H1 (cell line): ENCODE data around the gene RHOBTB1. TPM values are rescaled to one million over a fixed set of nuclear protein-coding genes. Genes with fewer than 3 reads are reported as not detected.

Source experiments
- CTCF ChIA-PET: fragments of 300-600 bp; sonication (Branson Sonifier 250); formaldehyde crosslinking; loops from one replicate; lab custom pipeline; 2021; ENCODE audit not compliant: partially characterized antibody; lab: Charles Lee
- POLR2A ChIA-PET: fragments of 300-600 bp; sonication (Branson Sonifier 250); formaldehyde crosslinking; loops from one replicate; lab custom pipeline; 2021; ENCODE audit warnings: inconsistent platforms; ENCODE audit not compliant: partially characterized antibody; lab: Charles Lee
- DNase-seq, 2 experiments: peaks; one replicate each; pipeline versions ENCODE4 v3.0.0 to v3.0.0-alpha.2; 2010 to 2022; ENCODE audit warnings: low spot score in 2 of 2, low read depth in 1 of 2, mixed read lengths in 1 of 2
- FAIRE-seq: peaks from 2 replicates; lab custom pipeline; 2011; peaks lifted over from hg19 to GRCh38; lab: Jason Lieb, UNC
- H2AFZ ChIP-seq: 2 replicates; pipeline ENCODE4 v1.8.1; 2012; ENCODE audit warnings: low read length, inconsistent platforms
- H2AK5ac ChIP-seq: 2 replicates; pipeline ENCODE4 v1.6.1; 2013; ENCODE audit warnings: low read depth, low read length
- H2BK120ac ChIP-seq: replicated peaks from 2 replicates; pipeline ENCODE3; 2013; ENCODE audit warnings: low read depth, low read length, inconsistent platforms
- H2BK12ac ChIP-seq: 2 replicates; pipeline ENCODE4 v1.6.1; 2013; ENCODE audit warnings: low read depth, low read length
- H2BK15ac ChIP-seq: 2 replicates; pipeline ENCODE4 v1.6.1; 2013; ENCODE audit warnings: low read length
- H2BK20ac ChIP-seq: 2 replicates; pipeline ENCODE4 v1.6.1; 2013; ENCODE audit warnings: low read length
- H2BK5ac ChIP-seq: 2 replicates; pipeline ENCODE4 v1.6.1; 2013; ENCODE audit warnings: low read depth, low read length
- H3K14ac ChIP-seq: 2 replicates; pipeline ENCODE4 v1.6.1; 2013; ENCODE audit warnings: inconsistent platforms; ENCODE audit not compliant: insufficient read length
- H3K18ac ChIP-seq: 2 replicates; pipeline ENCODE4 v1.6.1; 2013; ENCODE audit warnings: low read length; ENCODE audit errors: extremely low read depth
- H3K23ac ChIP-seq: 2 replicates; pipeline ENCODE4 v1.6.1; 2013; ENCODE audit warnings: inconsistent platforms; ENCODE audit not compliant: insufficient read length
- H3K23me2 ChIP-seq: 2 replicates; pipeline ENCODE4 v1.6.1; 2013; ENCODE audit warnings: low read depth, low read length
- H3K27ac ChIP-seq: 2 replicates; pipeline ENCODE4 v1.6.1; 2011; ENCODE audit warnings: low read depth, low read length, inconsistent platforms
- H3K27me3 ChIP-seq, 4 experiments: replicated peaks in 1 of 4; 1 replicate in 1 of 4; 2 replicates in 3 of 4; pipeline versions ENCODE4 v1.6.1 to v1.8.1; 2011 to 2013; ENCODE audit warnings: low read length in 3 of 4, mild to moderate bottlenecking in 3 of 4, inconsistent platforms in 2 of 4, mixed read lengths in 2 of 4, moderate library complexity in 1 of 4; ENCODE audit not compliant: control insufficient read depth in 3 of 4, insufficient read depth in 3 of 4; ENCODE audit errors: extremely low read depth in 1 of 4
- H3K36me3 ChIP-seq, 4 experiments: 2 replicates each; pipeline versions ENCODE4 v1.6.1 to v1.8.1; 2011 to 2013; ENCODE audit warnings: mild to moderate bottlenecking in 4 of 4, low read length in 3 of 4, moderate library complexity in 2 of 4, control low read depth in 1 of 4, inconsistent platforms in 1 of 4; ENCODE audit not compliant: insufficient read depth in 4 of 4, control insufficient read depth in 2 of 4
- H3K4ac ChIP-seq: replicated peaks from 2 replicates; pipeline ENCODE3; 2013; ENCODE audit warnings: low read length, low read depth, mixed read lengths, inconsistent platforms; ENCODE audit not compliant: insufficient read length
- H3K4me1 ChIP-seq, 4 experiments: replicated peaks in 1 of 4; 1 replicate in 1 of 4; 2 replicates in 3 of 4; pipeline versions ENCODE4 v1.6.1 to v1.8.1; 2011 to 2013; ENCODE audit warnings: low read length in 3 of 4, inconsistent platforms in 2 of 4, mixed read lengths in 1 of 4; ENCODE audit not compliant: insufficient read depth in 4 of 4, control insufficient read depth in 3 of 4
- H3K4me2 ChIP-seq, 2 experiments: 2 replicates each; pipeline versions ENCODE4 v1.6.1 to v1.8.1; 2011 to 2013; ENCODE audit warnings: low read depth in 2 of 2, low read length in 2 of 2, control low read depth in 1 of 2, inconsistent platforms in 1 of 2, mild to moderate bottlenecking in 1 of 2; ENCODE audit not compliant: insufficient read depth in 1 of 2
- H3K4me3 ChIP-seq, 4 experiments: fragments of 200-600, 300-600 bp in 1 of 4; sonication (generic), shearing (Covaris generic), sonication (Bioruptor Twin) in 1 of 4; 2 replicates each; pipeline versions ENCODE4 v1.5.1 to v1.8.1; 2011 to 2016; ENCODE audit warnings: low read length in 4 of 4, low read depth in 3 of 4, control low read depth in 2 of 4, inconsistent platforms in 2 of 4, mild to moderate bottlenecking in 2 of 4, mixed read lengths in 1 of 4, moderate library complexity in 1 of 4; ENCODE audit not compliant: insufficient read depth in 2 of 4; ENCODE audit errors: extremely low read depth in 1 of 4
- H3K56ac ChIP-seq: replicated peaks from 2 replicates; pipeline ENCODE3; 2013; ENCODE audit warnings: low read depth, mild to moderate bottlenecking, mixed read lengths, low read length, inconsistent platforms; ENCODE audit not compliant: insufficient read length
- H3K79me1 ChIP-seq: 2 replicates; pipeline ENCODE4 v1.6.1; 2013; ENCODE audit warnings: low read depth, low read length, control low read depth
- H3K79me2 ChIP-seq, 2 experiments: 2 replicates each; pipeline versions ENCODE4 v1.6.1 to v1.8.1; 2012 to 2013; ENCODE audit warnings: low read length in 2 of 2, mild to moderate bottlenecking in 2 of 2, inconsistent platforms in 1 of 2; ENCODE audit not compliant: insufficient read depth in 2 of 2, control insufficient read depth in 1 of 2
- H3K9ac ChIP-seq, 4 experiments: replicated peaks in 1 of 4; 1 replicate in 1 of 4; 2 replicates in 3 of 4; pipeline versions ENCODE4 v1.6.1 to v1.8.1; 2011 to 2013; ENCODE audit warnings: low read depth in 3 of 4, low read length in 3 of 4, control low read depth in 2 of 4, mild to moderate bottlenecking in 2 of 4, moderate library complexity in 2 of 4, inconsistent platforms in 1 of 4; ENCODE audit errors: extremely low read depth in 1 of 4
- H3K9me3 ChIP-seq, 2 experiments: 2 replicates each; pipeline versions ENCODE4 v1.6.1 to v1.8.1; 2012 to 2013; ENCODE audit warnings: mild to moderate bottlenecking in 2 of 2, moderate library complexity in 2 of 2, control low read depth in 1 of 2, inconsistent platforms in 1 of 2, low read depth in 1 of 2, low read length in 1 of 2, mixed read lengths in 1 of 2; ENCODE audit not compliant: insufficient read depth in 2 of 2
- H4K20me1 ChIP-seq, 2 experiments: replicated peaks in 1 of 2; 2 replicates each; pipeline versions ENCODE3 to v1.8.1; 2011 to 2013; ENCODE audit warnings: inconsistent platforms in 2 of 2, low read length in 2 of 2, mild to moderate bottlenecking in 1 of 2; ENCODE audit not compliant: insufficient read depth in 2 of 2, control insufficient read depth in 1 of 2
- H4K5ac ChIP-seq: 2 replicates; pipeline ENCODE4 v1.6.1; 2013; ENCODE audit warnings: low read length, low read depth, mixed read lengths, inconsistent platforms; ENCODE audit not compliant: insufficient read length
- H4K8ac ChIP-seq: 2 replicates; pipeline ENCODE4 v1.8.0; 2013; ENCODE audit warnings: mild to moderate bottlenecking, moderate library complexity, low read length, inconsistent platforms; ENCODE audit not compliant: insufficient read depth; ENCODE audit errors: extremely low read depth
- H4K91ac ChIP-seq: replicated peaks from 2 replicates; pipeline ENCODE3; 2013; ENCODE audit warnings: low read length, mixed read lengths, inconsistent platforms; ENCODE audit not compliant: insufficient read length
- BACH1 ChIP-seq: IDR thresholded peaks from 2 replicates; pipeline ENCODE4 v1.6.1; 2012; ENCODE audit warnings: low read length, improper control_type of control experiment
- BCL11A ChIP-seq, 2 experiments: IDR thresholded peaks; one replicate each; pipeline ENCODE4 v1.6.1; 2011; ENCODE audit warnings: low read depth in 2 of 2, low read length in 2 of 2, mild to moderate bottlenecking in 2 of 2
- CEBPB ChIP-seq: IDR thresholded peaks from 2 replicates; pipeline ENCODE4 v1.6.1; 2012; ENCODE audit warnings: low read depth, low read length
- CREB1 ChIP-seq: IDR thresholded peaks from 2 replicates; pipeline ENCODE4 v1.6.1; 2012; ENCODE audit warnings: inconsistent platforms
- CTBP2 ChIP-seq: IDR thresholded peaks from 2 replicates; pipeline ENCODE4 v1.7.0; 2011; ENCODE audit warnings: borderline replicate concordance, mild to moderate bottlenecking, moderate library complexity, mixed read lengths, low read length; ENCODE audit not compliant: insufficient read depth, insufficient read length
- HDAC6 ChIP-seq: IDR thresholded peaks from one replicate; pipeline ENCODE4 v1.7.1; 2012; ENCODE audit warnings: low read depth, mild to moderate bottlenecking, inconsistent platforms, low read length, moderate library complexity
- JUN ChIP-seq: IDR thresholded peaks from 2 replicates; pipeline ENCODE4 v1.6.1; 2011; ENCODE audit warnings: low read depth, mild to moderate bottlenecking, improper control_type of control experiment, low read length
- KDM4A ChIP-seq: IDR thresholded peaks from one replicate; pipeline ENCODE4 v1.7.1; 2012; ENCODE audit warnings: low read depth, mild to moderate bottlenecking, moderate library complexity, low read length, inconsistent platforms; ENCODE audit not compliant: severe bottlenecking
- NANOG ChIP-seq: IDR thresholded peaks from 2 replicates; pipeline ENCODE4 v1.6.1; 2011; ENCODE audit warnings: low read length, low read depth, mild to moderate bottlenecking, inconsistent platforms; ENCODE audit not compliant: insufficient read depth, poor library complexity, severe bottlenecking
- NRF1 ChIP-seq: IDR thresholded peaks from 2 replicates; pipeline ENCODE4 v1.6.1; 2011; ENCODE audit warnings: mild to moderate bottlenecking, low read depth, low read length, improper control_type of control experiment
- PHF8 ChIP-seq: fragments of 200-600 bp; sonication (generic); conservative IDR thresholded peaks from 2 replicates; pipeline ENCODE4 v1.7.1; 2012; ENCODE audit warnings: low read depth, mild to moderate bottlenecking, inconsistent platforms, low read length, moderate library complexity
- SP4 ChIP-seq: IDR thresholded peaks from 2 replicates; pipeline ENCODE4 v1.6.1; 2012; ENCODE audit warnings: low read length, inconsistent platforms
- TAF1 ChIP-seq: IDR thresholded peaks from 2 replicates; pipeline ENCODE4 v1.6.1; 2011; ENCODE audit warnings: mild to moderate bottlenecking, low read depth, low read length
- ZNF274 ChIP-seq: IDR thresholded peaks from 2 replicates; pipeline ENCODE4 v1.7.0; 2012; ENCODE audit warnings: low read length, borderline replicate concordance; ENCODE audit errors: extremely low read depth
- WGBS, 2 experiments: shearing (Covaris generic) in 1 of 2; methylation state at CpG; one replicate each; pipeline versions ENCODE4 v1.1.6 to v1.1.7; 2013 to 2015; ENCODE audit warnings: low lambda C conversion rate in 2 of 2, mixed read lengths in 2 of 2, inconsistent platforms in 1 of 2, low coverage in 1 of 2, missing lambda C conversion rate in 1 of 2; ENCODE audit not compliant: insufficient replicate concordance in 2 of 2, insufficient coverage in 1 of 2, insufficient read length in 1 of 2; ENCODE audit errors: extremely low coverage in 1 of 2, missing lambda C conversion rate in 1 of 2; 5-methylcytosine and 5-hydroxymethylcytosine counted together
- polyA plus RNA-seq, 7 experiments: library from polyadenylated mRNA; depleted of rRNA in 3 of 7; stranded (reverse) in 5 of 7; unstranded in 2 of 7; fragments of >200 nt in 5 of 7; fragments of 200-250 nt in 2 of 7; gene quantifications; 1 replicate in 5 of 7; 2 replicates in 1 of 7; 4 replicates in 1 of 7; pipeline versions ENCODE4 v1.2.1 to v1.2.3, GENCODE V29; 2011 to 2013; ENCODE audit warnings: missing spikeins in 2 of 7, mixed read lengths in 2 of 7
- total RNA-seq: library from RNA; stranded (reverse); fragmentation: NEBNext Ultra II Directional; extraction: Animal tissue kit (Norgen Biotek cat#: 25700); gene quantifications from 2 replicates; pipeline ENCODE4 v1.2.1, GENCODE V29; 2021
- TF ChIP-seq, protein P1 (sequence below): IDR thresholded peaks from 2 replicates; pipeline ENCODE4 v1.6.1; 2012; ENCODE audit warnings: inconsistent platforms

The RHOBTB1 gene
- total and polyA plus RNA-seq, 2 of the 8 experiments (the other 6 are each of a cell fraction or from before 2014, with no cell fraction given), result 6.1 to 7.4 TPM

DNA sequence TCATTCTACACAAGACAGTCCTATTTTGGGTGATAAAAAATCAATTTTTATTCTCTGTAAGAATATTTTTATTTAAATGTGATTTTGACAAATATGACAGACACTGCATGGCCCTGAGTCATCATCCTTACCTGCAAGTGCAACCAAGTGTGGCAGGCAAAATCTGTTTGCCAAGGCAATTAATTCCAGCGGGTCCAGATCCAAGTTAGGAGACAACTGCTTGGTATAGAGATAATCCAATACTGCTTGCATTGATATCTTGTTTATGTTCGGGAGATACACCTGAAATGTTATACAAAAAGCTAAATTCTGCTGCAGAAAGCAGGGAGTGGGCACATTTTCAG, 66.2 kb downstream of the RHOBTB1 start:
- no peak overlapping the region for H3K18ac ChIP-seq
- WGBS, 2 experiments, result 91% methylated on average over 2 of the region's 2 CpGs; no CpG with 5 or more reads in 1 of the 2 experiments
- no peak overlapping the region for H2BK120ac ChIP-seq
- no peak overlapping the region for H2BK15ac ChIP-seq
- no peak overlapping the region for H2AFZ ChIP-seq
- no peak overlapping the region for H3K14ac ChIP-seq
- H3K36me3 ChIP-seq, result no peaks in the 10 kb centered on the region
- H3K27ac ChIP-seq, result no peak overlapping the region
- DNase-seq (no peak), FAIRE-seq (no peak)
- H4K91ac ChIP-seq, result no peak overlapping the region
- peaks cover 0 to 2% (median 0%) of the 10 kb centered on the region in 4 experiments; a peak in 2 of 7 replicates for H3K4me1 ChIP-seq
- H2BK12ac ChIP-seq, result no peak overlapping the region
- no peaks in the 10 kb centered on the region for H3K79me1 ChIP-seq
- no peaks in the 10 kb centered on the region for H3K9me3 ChIP-seq
- H2BK5ac ChIP-seq, result no peak overlapping the region
- H2BK20ac ChIP-seq, result no peak overlapping the region
- H3K4me3 ChIP-seq, result no peak overlapping the region
- H3K23me2 ChIP-seq, result no peaks in the 10 kb centered on the region
- ChIA-PET POLR2A (no interaction called here), CTCF (interaction anchor here (1.0 to 1.6 kb wide), 3 partner anchors 8 to 58 kb away, joined by 3 to 5 read pairs (median 3); no protein-coding TSS in a partner anchor)
- no peak overlapping the region for H3K9ac ChIP-seq
- no peak overlapping the region for H4K5ac ChIP-seq
- H3K27me3 ChIP-seq, result no peaks in the 10 kb centered on the region
- H4K8ac ChIP-seq, result no peak overlapping the region
- H2AK5ac ChIP-seq, result no peak overlapping the region
- no peaks in the 10 kb centered on the region for H4K20me1 ChIP-seq
- H3K4me2 ChIP-seq, result no peak overlapping the region
- no peaks in the 10 kb centered on the region for H3K79me2 ChIP-seq
- no peak overlapping the region for H3K4ac ChIP-seq
- H3K56ac ChIP-seq, result no peak overlapping the region
- no peak overlapping the region for H3K23ac ChIP-seq
- TF ChIP-seq SP4 (no peak), BCL11A (IDR thresholded peaks at IDR 0.05; ENCODE audit: low read depth in 2 of 2, low read length in 2 of 2) (no peak), CTBP2 (no peak), BACH1 (no peak), KDM4A (no peak), CEBPB (no peak), NANOG (no peak), HDAC6 (no peak), TAF1 (no peak), PHF8 (no peak), ZNF274 (no peak), JUN (no peak), NRF1 (no peak), CREB1 (no peak)
- TF ChIP-seq, protein P1, sequence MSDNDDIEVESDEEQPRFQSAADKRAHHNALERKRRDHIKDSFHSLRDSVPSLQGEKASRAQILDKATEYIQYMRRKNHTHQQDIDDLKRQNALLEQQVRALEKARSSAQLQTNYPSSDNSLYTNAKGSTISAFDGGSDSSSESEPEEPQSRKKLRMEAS, result no peak
